HCT116 (cell line): ENCODE results near the gene ZNF717.

Experiments used
- ATF3 ChIP-seq: IDR thresholded peaks from 2 replicates; pipeline ENCODE4 v1.6.1; 2012
- CBX3 ChIP-seq: IDR thresholded peaks from 2 replicates; pipeline ENCODE4 v1.6.1; 2012; ENCODE audit warnings: low read depth
- CEBPB ChIP-seq: IDR thresholded peaks from 2 replicates; pipeline ENCODE4 v1.6.1; 2012; ENCODE audit warnings: low read depth
- CTCF ChIP-seq, 3 experiments: fragments of 200-600 bp in 1 of 3; sonication (generic) in 1 of 3; IDR thresholded peaks in 2 of 3; conservative IDR thresholded peaks in 1 of 3; 2 replicates each; pipeline ENCODE4 v1.5.1; 2012 to 2017; ENCODE audit warnings: low read depth in 2 of 3, low read length in 2 of 3, antibody characterized with exemption in 1 of 3, borderline replicate concordance in 1 of 3, control low read depth in 1 of 3, mild to moderate bottlenecking in 1 of 3, mixed read lengths in 1 of 3, mixed run types in 1 of 3, moderate library complexity in 1 of 3; ENCODE audit not compliant: insufficient read depth in 1 of 3
- EGR1 ChIP-seq: IDR thresholded peaks from 2 replicates; pipeline ENCODE4 v1.6.1; 2012; ENCODE audit warnings: low read depth
- EZH2 ChIP-seq: fragments of 200-600 bp; sonication (generic); IDR thresholded peaks from 2 replicates; pipeline ENCODE4 v1.6.1; 2017; ENCODE audit warnings: antibody characterized with exemption, mixed run types
- EZH2phosphoT487 ChIP-seq: fragments of 200-600 bp; IDR thresholded peaks from 2 replicates; pipeline ENCODE4 v1.6.1; 2018; ENCODE audit warnings: antibody characterized with exemption, borderline replicate concordance
- POLR2A ChIP-seq: IDR thresholded peaks from 2 replicates; pipeline ENCODE4 v1.7.0; 2011; ENCODE audit warnings: borderline replicate concordance; ENCODE audit not compliant: insufficient read depth, insufficient read length; ENCODE audit errors: extremely low read depth
- POLR2AphosphoS5 ChIP-seq: IDR thresholded peaks from 2 replicates; pipeline ENCODE4 v1.6.1; 2011; ENCODE audit warnings: mild to moderate bottlenecking, low read depth, low read length, moderate library complexity
- RAD21 ChIP-seq: IDR thresholded peaks from 2 replicates; pipeline ENCODE4 v1.6.1; 2012; ENCODE audit warnings: low read depth, mild to moderate bottlenecking
- REST ChIP-seq: IDR thresholded peaks from 2 replicates; pipeline ENCODE4 v1.6.1; 2012; ENCODE audit warnings: low read depth
- SRF ChIP-seq: IDR thresholded peaks from 2 replicates; pipeline ENCODE4 v1.6.1; 2012; ENCODE audit warnings: low read depth
- ZFX ChIP-seq: fragments of 450-650 bp; IDR thresholded peaks from 2 replicates; pipeline ENCODE4 v1.6.1; 2017
- ZNF274 ChIP-seq: fragments of 200-500 bp; sonication (Bioruptor generic); IDR thresholded peaks from 2 replicates; pipeline ENCODE4 v1.6.1; 2014; ENCODE audit warnings: mild to moderate bottlenecking, low read depth, low read length, inconsistent platforms

- TF ChIP-seq REST (no peak), CTCF (IDR thresholded peaks at IDR 0.05 in 2 of 3, conservative IDR thresholded peaks at IDR 0.05 in 1 of 3; ENCODE audit: borderline replicate concordance in 1 of 3, insufficient read depth in 1 of 3, low read depth in 2 of 3, low read length in 2 of 3) (no peak), ZFX (no peak), SRF (no peak), EGR1 (no peak), RAD21 (no peak), EZH2phosphoT487 (no peak), POLR2A (no peak), POLR2AphosphoS5 (no peak), ZNF274 (no peak), EZH2 (no peak), CEBPB (no peak), ATF3 (no peak), CBX3 (no peak)
These were observed 16.9 kb downstream of the ZNF717 start for GRCh38 chr3:75768303-75769017.
